GM12874 (cell line): ENCODE results near the gene TNIK.

Source experiments
- TF ChIP-seq, protein P1 (sequence below): IDR thresholded peaks from 2 replicates; pipeline ENCODE4 v1.5.1; 2011; ENCODE audit warnings: low read depth, mild to moderate bottlenecking, control low read depth, low read length, moderate library complexity; ENCODE audit not compliant: insufficient read depth

Gene TNIK

GRCh38 chr3:171133796-171134569 lies 326.2 kb downstream of the TNIK start:
- TF ChIP-seq, protein P1, sequence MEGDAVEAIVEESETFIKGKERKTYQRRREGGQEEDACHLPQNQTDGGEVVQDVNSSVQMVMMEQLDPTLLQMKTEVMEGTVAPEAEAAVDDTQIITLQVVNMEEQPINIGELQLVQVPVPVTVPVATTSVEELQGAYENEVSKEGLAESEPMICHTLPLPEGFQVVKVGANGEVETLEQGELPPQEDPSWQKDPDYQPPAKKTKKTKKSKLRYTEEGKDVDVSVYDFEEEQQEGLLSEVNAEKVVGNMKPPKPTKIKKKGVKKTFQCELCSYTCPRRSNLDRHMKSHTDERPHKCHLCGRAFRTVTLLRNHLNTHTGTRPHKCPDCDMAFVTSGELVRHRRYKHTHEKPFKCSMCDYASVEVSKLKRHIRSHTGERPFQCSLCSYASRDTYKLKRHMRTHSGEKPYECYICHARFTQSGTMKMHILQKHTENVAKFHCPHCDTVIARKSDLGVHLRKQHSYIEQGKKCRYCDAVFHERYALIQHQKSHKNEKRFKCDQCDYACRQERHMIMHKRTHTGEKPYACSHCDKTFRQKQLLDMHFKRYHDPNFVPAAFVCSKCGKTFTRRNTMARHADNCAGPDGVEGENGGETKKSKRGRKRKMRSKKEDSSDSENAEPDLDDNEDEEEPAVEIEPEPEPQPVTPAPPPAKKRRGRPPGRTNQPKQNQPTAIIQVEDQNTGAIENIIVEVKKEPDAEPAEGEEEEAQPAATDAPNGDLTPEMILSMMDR, result no peak

GRCh38 chr3:171133337-171133736 lies 326.9 kb downstream of the TNIK start:
- TF ChIP-seq, protein P1, result no peak

- TF ChIP-seq, protein P1, result no peak
Observed at GRCh38 chr3:171132873-171133272, 327.3 kb downstream of the TNIK start.

DNA sequence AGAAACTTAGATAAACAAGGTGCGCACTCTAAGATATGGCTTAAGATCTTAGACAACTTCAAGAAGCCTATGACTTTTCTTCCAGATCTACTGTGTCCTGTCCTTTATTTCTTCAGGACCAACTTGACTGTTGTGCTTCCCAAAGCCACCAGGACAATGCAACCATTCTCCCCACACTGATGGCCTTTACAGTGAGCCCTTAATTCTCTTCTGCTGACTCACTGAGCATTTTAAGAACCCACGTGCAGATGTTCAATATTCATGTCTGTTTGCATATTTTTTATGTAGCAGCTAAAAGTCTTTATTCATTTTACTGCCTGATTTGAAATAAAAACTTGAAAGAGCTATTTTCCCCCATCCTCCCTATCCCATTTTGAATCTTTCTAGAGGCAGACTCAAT lies 330.4 kb downstream of the TNIK start:
- TF ChIP-seq, protein P1, result no peak

- TF ChIP-seq, protein P1, result no peak
Observed at GRCh38 chr3:171127611-171128010, 332.6 kb downstream of the TNIK start.

DNA sequence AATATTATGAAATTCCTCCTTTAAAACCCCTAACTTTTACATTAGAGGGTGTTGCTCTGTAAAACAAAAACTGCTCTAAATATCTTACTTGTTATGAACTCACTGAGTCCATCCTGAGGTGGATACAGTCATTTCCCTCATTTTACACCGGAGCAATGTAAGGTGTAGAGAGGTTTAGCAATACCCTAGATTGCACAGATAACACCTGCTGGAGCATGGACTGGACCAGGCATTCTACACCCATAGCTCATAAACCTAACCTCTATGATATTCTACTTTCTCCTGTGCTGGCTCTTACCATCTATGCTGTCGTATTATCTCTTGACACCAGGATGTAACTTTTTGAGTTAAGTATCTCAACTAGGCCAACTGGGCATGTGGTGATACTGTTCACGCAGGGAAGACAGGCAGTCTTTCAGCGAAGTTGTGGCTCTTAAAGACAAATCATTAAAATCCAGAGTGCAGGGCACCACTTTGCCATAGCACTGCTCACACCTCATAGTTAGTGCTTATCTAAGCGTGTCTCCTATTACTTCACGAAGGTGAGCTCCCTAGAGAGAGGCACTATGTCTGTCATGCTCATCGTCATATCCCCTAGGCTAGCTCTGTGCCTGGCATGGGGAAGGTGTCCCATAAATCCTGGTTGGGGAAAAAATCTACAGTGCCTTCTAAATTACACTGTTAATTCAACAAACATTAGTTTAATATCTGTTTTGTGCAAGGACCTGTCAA lies 333.6 kb downstream of the TNIK start:
- TF ChIP-seq, protein P1, result no peak

- TF ChIP-seq, protein P1, result no peak
Observed at GRCh38 chr3:171125010-171125409, 335.2 kb downstream of the TNIK start.
